ENCODE data around the gene METTL18. TPM values are rescaled to one million over a fixed set of nuclear protein-coding genes. Genes with fewer than 3 reads are reported as not detected.
A peak's percentile ranks its signal among the peaks of the same experiment; 100 is the strongest.
"Not testable (repeated sequence)": the region's sequence is repeated elsewhere in the genome, so short reads cannot be mapped to it uniquely, and the experiment has no call there.

The METTL18 gene
- total RNA-seq, 2 donors from 2014 or later, result 4.4 to 6.4 TPM

GRCh38 chr1:169814265-169814664 lies 19.6 kb upstream of the METTL18 start:
- H3K4me3 ChIP-seq, result no peak overlapping the region
- H3K27ac ChIP-seq, result no peak overlapping the region
- intact Hi-C loops (cut with DNase I), result no loop called here
- no peaks in the 10 kb centered on the region for H3K27me3 ChIP-seq
- no peaks in the 10 kb centered on the region for H3K36me3 ChIP-seq
- H3K4me1 ChIP-seq, result no peaks in the 10 kb centered on the region
- no peak for DNase-seq
- no peak overlapping the region for H3K9ac ChIP-seq (ENCODE audit: low read depth in 2 of 2, low read length in 2 of 2)
- no peak for TF ChIP-seq CTCF (IDR thresholded peaks at IDR 0.05)
- H3K9me3 ChIP-seq, result no peaks in the 10 kb centered on the region

- Histone ChIP-seq H3K9me3 (no peaks in the 10 kb centered on the region), H3K36me3 (no peaks in the 10 kb centered on the region), H3K27me3 (no peaks in the 10 kb centered on the region), H3K4me1 (no peaks in the 10 kb centered on the region), H3K27ac (no peak overlapping the region), H3K4me3 (no peak overlapping the region), H3K9ac (ENCODE audit: low read depth in 2 of 2, low read length in 2 of 2) (no peak overlapping the region)
- intact Hi-C loops (cut with DNase I), result no loop called here
- no peak for TF ChIP-seq CTCF (IDR thresholded peaks at IDR 0.05)
- DNase-seq, result no peak
Observed at GRCh38 chr1:169812131-169812530, 17.4 kb upstream of the METTL18 start.

- H3K9ac ChIP-seq (ENCODE audit: low read depth in 2 of 2, low read length in 2 of 2); H3K27me3 ChIP-seq; H3K27ac ChIP-seq; DNase-seq; H3K36me3 ChIP-seq; H3K9me3 ChIP-seq; H3K4me1 ChIP-seq; H3K4me3 ChIP-seq; intact Hi-C loops (cut with DNase I): not testable (repeated sequence)
Observed at GRCh38 chr1:169811418-169812035, 16.8 kb upstream of the METTL18 start.

GRCh38 chr1:169809370-169810095 lies 14.8 kb upstream of the METTL18 start:
- Histone ChIP-seq H3K9ac (ENCODE audit: low read depth in 2 of 2, low read length in 2 of 2) (no peak overlapping the region), H3K4me3 (no peak overlapping the region), H3K9me3 (no peaks in the 10 kb centered on the region), H3K27ac (no peak overlapping the region), H3K4me1 (no peaks in the 10 kb centered on the region), H3K36me3 (no peaks in the 10 kb centered on the region), H3K27me3 (no peaks in the 10 kb centered on the region)
- no peak for DNase-seq
- intact Hi-C loops (cut with DNase I), result loop anchor here (5.0 kb wide), 2 partner anchors 207 to 262 kb away; no protein-coding TSS in a partner anchor
- peak; percentile 37 for TF ChIP-seq CTCF (IDR thresholded peaks at IDR 0.05)

GRCh38 chr1:169804941-169805340 lies 10.2 kb upstream of the METTL18 start:
- no peaks in the 10 kb centered on the region for H3K36me3 ChIP-seq
- H3K9ac ChIP-seq (ENCODE audit: low read depth in 2 of 2, low read length in 2 of 2), result no peak overlapping the region
- no peak overlapping the region for H3K4me3 ChIP-seq
- DNase-seq, result no peak
- no peaks in the 10 kb centered on the region for H3K27me3 ChIP-seq
- intact Hi-C loops (cut with DNase I), result loop anchor here (5.0 kb wide), 2 partner anchors 203 to 258 kb away; no protein-coding TSS in a partner anchor
- no peak overlapping the region for H3K27ac ChIP-seq
- TF ChIP-seq CTCF (IDR thresholded peaks at IDR 0.05), result no peak
- no peaks in the 10 kb centered on the region for H3K9me3 ChIP-seq
- H3K4me1 ChIP-seq, result no peaks in the 10 kb centered on the region

GRCh38 chr1:169802888-169803287 lies 8.2 kb upstream of the METTL18 start:
- no peak overlapping the region for H3K9ac ChIP-seq (ENCODE audit: low read depth in 2 of 2, low read length in 2 of 2)
- intact Hi-C loops (cut with DNase I), result no loop called here
- TF ChIP-seq CTCF (IDR thresholded peaks at IDR 0.05), result no peak
- H3K36me3 ChIP-seq, result no peaks in the 10 kb centered on the region
- no peak for DNase-seq
- H3K4me3 ChIP-seq, result no peak overlapping the region
- no peaks in the 10 kb centered on the region for H3K9me3 ChIP-seq
- H3K27me3 ChIP-seq, result no peaks in the 10 kb centered on the region
- no peak overlapping the region for H3K27ac ChIP-seq
- H3K4me1 ChIP-seq, result no peaks in the 10 kb centered on the region
